OCI-LY1 (cell line): ENCODE results near the gene SUPT3H.

Source experiments
- CTCF ChIP-seq: fragments of 200-600 bp; sonication (generic), shearing (Covaris generic); IDR thresholded peaks from 2 replicates; pipeline ENCODE4 v1.5.1; 2017; ENCODE audit warnings: mild to moderate bottlenecking, antibody characterized with exemption, low read length, moderate library complexity, mixed read lengths
- EZH2 ChIP-seq: fragments of 200-600 bp; sonication (generic), shearing (Covaris generic); IDR thresholded peaks from 2 replicates; pipeline ENCODE4 v1.8.0; 2017; ENCODE audit warnings: borderline replicate concordance, mixed run types, mild to moderate bottlenecking, antibody characterized with exemption, low read length, moderate library complexity, mixed read lengths

- TF ChIP-seq CTCF (no peak), EZH2 (no peak)
Observed at GRCh38 chr6:44837255-44837654, 540.5 kb downstream of the SUPT3H start.
